Activated naive CD4-positive, alpha-beta T cell treated with anti-CD3 and anti-CD28 coated beads, Interleukin-2, amount 10 ng/mL, durations not matched to agents 7 days and 5 days (primary cell): ENCODE data around the gene ANXA9.

Experiments used
- CTCF ChIA-PET: fragments of 350-600 bp; sonication (Branson Sonifier 250); formaldehyde crosslinking; loops from one replicate; lab custom pipeline; 2021; ENCODE audit warnings: antibody characterized with exemption; lab: Charles Lee
- DNase-seq: peaks from one replicate; pipeline ENCODE4 v3.0.0-alpha.2; 2020
- H3K27ac Mint-ChIP-seq: one replicate; pipeline ENCODE4 v1.8.0; 2021; ENCODE audit warnings: mild to moderate bottlenecking, moderate library complexity, mixed read lengths
- H3K27me3 Mint-ChIP-seq: one replicate; pipeline ENCODE4 v1.8.0; 2021; ENCODE audit warnings: mild to moderate bottlenecking, mixed read lengths
- H3K36me3 Mint-ChIP-seq: one replicate; pipeline ENCODE4 v1.8.0; 2021; ENCODE audit warnings: mixed read lengths
- H3K4me1 Mint-ChIP-seq: one replicate; pipeline ENCODE4 v1.8.0; 2021; ENCODE audit warnings: mixed read lengths
- H3K4me3 Mint-ChIP-seq: one replicate; pipeline ENCODE4 v1.8.0; 2021; ENCODE audit warnings: mild to moderate bottlenecking, moderate library complexity, mixed read lengths
- H3K9me3 Mint-ChIP-seq: one replicate; pipeline ENCODE4 v1.8.0; 2021; ENCODE audit warnings: mixed read lengths

ANXA9 gene

DNA sequence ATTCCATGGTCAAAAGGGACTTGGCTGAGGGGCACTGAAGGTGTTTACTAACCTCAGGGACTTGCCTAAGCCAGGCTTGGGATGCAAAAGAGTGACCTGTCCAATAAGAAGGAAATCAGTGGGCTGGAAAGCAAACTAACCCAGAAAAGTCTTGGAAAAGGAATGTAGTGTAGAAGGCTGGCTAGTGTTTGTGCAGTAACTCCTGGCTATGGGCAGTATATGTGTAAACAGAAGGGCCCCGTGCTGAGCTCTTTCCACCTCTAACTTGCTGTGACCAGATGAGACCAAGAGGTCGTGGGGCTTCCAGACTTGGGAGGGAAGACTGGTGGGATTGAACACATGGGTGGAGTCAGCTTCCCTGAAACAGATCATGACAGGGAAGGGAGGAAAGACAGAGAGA, 20.5 kb downstream of the ANXA9 start:
- peaks cover 71% of the 10 kb centered on the region for H3K4me1 Mint-ChIP-seq
- peak overlapping the region; percentile 71 for H3K27ac Mint-ChIP-seq
- CTCF ChIA-PET: interaction anchor here (0.8 to 1.2 kb wide), 3 partner anchors 14 to 353 kb away, joined by 3 to 6 read pairs (median 3); no protein-coding TSS in a partner anchor
- no peaks in the 10 kb centered on the region for H3K9me3 Mint-ChIP-seq
- H3K4me3 Mint-ChIP-seq: peak overlapping the region; percentile 74
- no peaks in the 10 kb centered on the region for H3K27me3 Mint-ChIP-seq
- peaks cover 38% of the 10 kb centered on the region for H3K36me3 Mint-ChIP-seq
- no peak for DNase-seq

- H3K27ac Mint-ChIP-seq: peak overlapping the region; percentile 71
- peaks cover 76% of the 10 kb centered on the region for H3K4me1 Mint-ChIP-seq
- DNase-seq: no peak
- peaks cover 34% of the 10 kb centered on the region for H3K36me3 Mint-ChIP-seq
- CTCF ChIA-PET: interaction anchor here (0.8 to 1.2 kb wide), 3 partner anchors 15 to 353 kb away, joined by 3 to 6 read pairs (median 3); no protein-coding TSS in a partner anchor
- peak overlapping the region; percentile 74 for H3K4me3 Mint-ChIP-seq
- no peaks in the 10 kb centered on the region for H3K9me3 Mint-ChIP-seq
- no peaks in the 10 kb centered on the region for H3K27me3 Mint-ChIP-seq
Observed at GRCh38 chr1:151003180-151003579, 21.1 kb downstream of the ANXA9 start.

GRCh38 chr1:151005729-151006319, 23.7 kb downstream of the ANXA9 start:
- Mint-ChIP-seq H3K4me3 (peak overlapping the region; percentile 96), H3K4me1 (peaks cover 88% of the 10 kb centered on the region), H3K27me3 (no peaks in the 10 kb centered on the region)

GRCh38 chr1:151006327-151007052, 24.4 kb downstream of the ANXA9 start, which contains the start of gene MINDY1:
Gene MINDY1 (minus strand): TSS chr1:151006902. CDS start chr1:151002617, 4,285 bp downstream.
- CTCF ChIA-PET: interaction anchor here (1.2 to 3.8 kb wide), 10 partner anchors 9 to 150 kb away, joined by 3 to 38 read pairs (median 6); partner anchors contain the start of genes C1orf56, CDC42SE1 and TNFAIP8L2
- Mint-ChIP-seq H3K4me3 (peak within 1 kb of the TSS; percentile 96), H3K9me3 (no peaks in the 10 kb centered on the region), H3K27ac (peak within 1 kb of the TSS; percentile 93), H3K27me3 (no peaks in the 10 kb centered on the region), H3K4me1 (peaks cover 90% of the 10 kb centered on the region), H3K36me3 (peaks cover 28% of the 10 kb centered on the region)
- peak; percentile 58 for DNase-seq

More at GRCh38 chr1:151005729-151006319, 23.7 kb downstream of the ANXA9 start:
- Mint-ChIP-seq H3K36me3 (peaks cover 30% of the 10 kb centered on the region), H3K27ac (peak overlapping the region; percentile 93), H3K9me3 (no peaks in the 10 kb centered on the region)
- DNase-seq: no peak
- CTCF ChIA-PET: interaction anchor here (0.8 to 3.8 kb wide), 11 partner anchors 8 to 151 kb away, joined by 3 to 38 read pairs (median 5); partner anchors contain the start of genes C1orf56, CDC42SE1 and TNFAIP8L2

GRCh38 chr1:151007853-151008243, 25.8 kb downstream of the ANXA9 start:
- peaks cover 86% of the 10 kb centered on the region for H3K4me1 Mint-ChIP-seq
- H3K36me3 Mint-ChIP-seq: peaks cover 18% of the 10 kb centered on the region
- H3K27me3 Mint-ChIP-seq: no peaks in the 10 kb centered on the region
- peak overlapping the region; percentile 96 for H3K4me3 Mint-ChIP-seq
- H3K9me3 Mint-ChIP-seq: no peaks in the 10 kb centered on the region
- peak overlapping the region; percentile 93 for H3K27ac Mint-ChIP-seq
- CTCF ChIA-PET: interaction anchor here (0.5 to 3.8 kb wide), 2 partner anchors 13 to 38 kb away, joined by 3 to 38 read pairs; no protein-coding TSS in a partner anchor
- DNase-seq: no peak

- CTCF ChIA-PET: no interaction called here
- peak within 1 kb of the TSS; percentile 96 for H3K4me3 Mint-ChIP-seq
- no peaks in the 10 kb centered on the region for H3K27me3 Mint-ChIP-seq
- H3K4me1 Mint-ChIP-seq: peaks cover 83% of the 10 kb centered on the region
- H3K27ac Mint-ChIP-seq: peak within 1 kb of the TSS; percentile 93
- DNase-seq: peak; percentile 97
- no peaks in the 10 kb centered on the region for H3K9me3 Mint-ChIP-seq
- peaks cover 17% of the 10 kb centered on the region for H3K36me3 Mint-ChIP-seq
Observed at GRCh38 chr1:151008244-151009205, 26.4 kb downstream of the ANXA9 start, which contains the start of gene PRUNE1. Gene PRUNE1 (plus strand): TSS chr1:151008449. CDS start chr1:151008633, 184 bp downstream.

- CTCF ChIA-PET: interaction anchor here (0.6 kb wide), 1 partner anchor 16 kb away, joined by 3 read pairs; no protein-coding TSS in a partner anchor
- Mint-ChIP-seq H3K36me3 (peaks cover 18% of the 10 kb centered on the region), H3K4me3 (peak overlapping the region; percentile 96), H3K27ac (peak overlapping the region; percentile 93), H3K4me1 (peaks cover 78% of the 10 kb centered on the region), H3K27me3 (no peaks in the 10 kb centered on the region), H3K9me3 (no peaks in the 10 kb centered on the region)
- DNase-seq: no peak
Observed at GRCh38 chr1:151009206-151009587, 27.1 kb downstream of the ANXA9 start.

GRCh38 chr1:151009674-151010345, 27.7 kb downstream of the ANXA9 start:
- H3K9me3 Mint-ChIP-seq: no peaks in the 10 kb centered on the region
- H3K36me3 Mint-ChIP-seq: peaks cover 18% of the 10 kb centered on the region
- peaks cover 74% of the 10 kb centered on the region for H3K4me1 Mint-ChIP-seq
- CTCF ChIA-PET: interaction anchor here (0.6 to 1.6 kb wide), 2 partner anchors 15 to 16 kb away, joined by 3 read pairs; no protein-coding TSS in a partner anchor
- no peak for DNase-seq
- H3K4me3 Mint-ChIP-seq: peak overlapping the region; percentile 96
- no peak overlapping the region for H3K27ac Mint-ChIP-seq
- H3K27me3 Mint-ChIP-seq: no peaks in the 10 kb centered on the region

DNA sequence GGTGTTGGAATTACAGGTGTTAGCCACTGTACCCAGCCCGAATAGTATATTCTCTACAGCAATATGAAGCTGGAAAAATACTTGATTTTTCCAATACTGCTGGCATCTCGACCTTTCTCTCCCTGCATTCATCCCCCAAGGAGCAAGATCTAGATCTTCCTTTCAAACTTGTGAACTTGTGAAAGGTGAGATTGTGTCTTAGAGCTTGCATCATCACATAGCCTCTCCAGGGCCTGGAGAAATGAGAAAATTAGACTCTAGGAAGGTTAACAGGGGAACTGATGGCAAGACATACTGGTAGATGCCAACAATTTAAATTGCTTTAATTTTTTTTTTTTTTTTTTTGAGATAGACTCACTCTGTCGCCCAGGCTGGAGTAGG, 28.2 kb downstream of the ANXA9 start:
- Mint-ChIP-seq H3K4me1 (peaks cover 73% of the 10 kb centered on the region), H3K9me3 (no peaks in the 10 kb centered on the region), H3K27ac (no peak overlapping the region), H3K27me3 (no peaks in the 10 kb centered on the region), H3K4me3 (peak overlapping the region; percentile 96), H3K36me3 (peaks cover 18% of the 10 kb centered on the region)
- CTCF ChIA-PET: interaction anchor here (0.7 to 1.6 kb wide), 2 partner anchors 14 to 16 kb away, joined by 3 read pairs; no protein-coding TSS in a partner anchor
- no peak for DNase-seq

GRCh38 chr1:151011154-151011850, 29.2 kb downstream of the ANXA9 start:
- H3K36me3 Mint-ChIP-seq: peaks cover 16% of the 10 kb centered on the region

GRCh38 chr1:151012684-151013471, 30.8 kb downstream of the ANXA9 start:
- H3K4me3 Mint-ChIP-seq: no peak overlapping the region
- peaks cover 48% of the 10 kb centered on the region for H3K4me1 Mint-ChIP-seq
- DNase-seq: no peak
- no peaks in the 10 kb centered on the region for H3K9me3 Mint-ChIP-seq
- peaks cover 18% of the 10 kb centered on the region for H3K36me3 Mint-ChIP-seq
- no peaks in the 10 kb centered on the region for H3K27me3 Mint-ChIP-seq
- H3K27ac Mint-ChIP-seq: no peak overlapping the region
- CTCF ChIA-PET: interaction anchor here (0.6 to 1.5 kb wide), 3 partner anchors 12 to 94 kb away, joined by 3 to 9 read pairs (median 4); partner anchors contain the start of gene C1orf56

More at GRCh38 chr1:151011154-151011850, 29.2 kb downstream of the ANXA9 start:
- Mint-ChIP-seq H3K4me3 (no peak overlapping the region), H3K4me1 (peaks cover 64% of the 10 kb centered on the region), H3K27ac (no peak overlapping the region), H3K27me3 (no peaks in the 10 kb centered on the region), H3K9me3 (no peaks in the 10 kb centered on the region)
- CTCF ChIA-PET: interaction anchor here (0.7 to 1.6 kb wide), 2 partner anchors 13 to 15 kb away, joined by 3 read pairs; no protein-coding TSS in a partner anchor
- no peak for DNase-seq
